ENCODE data around the gene ZNF135.

GRCh38 chr19:58088521-58089052 lies 29.5 kb downstream of the ZNF135 start:
- TF ChIP-seq CTCF (IDR thresholded peaks at IDR 0.05; ENCODE audit: insufficient read depth, low read depth, low read length) (no peak), EZH2 (IDR thresholded peaks at IDR 0.05; ENCODE audit: insufficient read depth, low read length) (no peak)

Data from astrocyte (in vitro differentiated cells and primary cell).